DOHH2 (cell line): ENCODE measurements around the gene G6PD.
"Not testable (repeated sequence)": the region's sequence is repeated elsewhere in the genome, so short reads cannot be mapped to it uniquely, and the experiment has no call there.

Experiments
- CTCF ChIP-seq: fragments of 200-600 bp; sonication (generic); IDR thresholded peaks from one replicate; pipeline ENCODE4 v1.5.1; 2014; ENCODE audit warnings: antibody characterized with exemption, mild to moderate bottlenecking, low read depth, low read length; ENCODE audit not compliant: poor library complexity, severe bottlenecking
- EZH2phosphoT487 ChIP-seq: fragments of 200-600 bp; sonication (generic); IDR thresholded peaks from 2 replicates; pipeline ENCODE4 v1.6.1; 2017; ENCODE audit warnings: borderline replicate concordance, mild to moderate bottlenecking, antibody characterized with exemption, low read length, moderate library complexity, mixed read lengths

DNA sequence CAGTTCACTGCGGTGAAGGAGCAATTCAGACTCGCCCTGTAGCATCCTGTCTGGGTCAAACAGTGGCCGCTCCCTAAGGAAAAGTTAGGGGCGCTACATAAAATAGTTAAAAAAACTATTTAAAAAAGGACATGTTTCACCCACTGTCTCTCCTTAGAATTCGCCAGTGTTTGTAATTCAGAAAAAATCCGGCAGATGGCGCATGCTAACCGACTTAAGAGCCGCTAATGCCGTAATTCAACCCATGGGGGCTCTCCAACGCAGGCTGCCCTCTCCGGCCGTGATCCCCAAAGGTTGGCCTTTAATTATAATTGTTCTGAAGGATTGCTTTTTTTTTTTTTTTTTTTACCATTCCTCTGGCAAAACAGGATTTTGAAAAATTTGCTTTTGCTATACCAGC is 43.8 kb upstream of the G6PD start:
- TF ChIP-seq CTCF, EZH2phosphoT487: not testable (repeated sequence)
